ENCODE data around the gene COL23A1.

COL23A1 gene

GRCh38 chr5:178590141-178590923 is at the start of gene COL23A1:
COL23A1 (minus strand) TSS chr5:178590393.
- no peak for DNase-seq

GRCh38 chr5:178637356-178638074 is 47.3 kb upstream of the COL23A1 start:
- no peak for DNase-seq

GRCh38 chr5:178632285-178632684 is 42.1 kb upstream of the COL23A1 start:
- DNase-seq: no peak

GRCh38 chr5:178630951-178631350 is 40.8 kb upstream of the COL23A1 start:
- DNase-seq: no peak

- no peak for DNase-seq
Observed at GRCh38 chr5:178630475-178630930, 40.3 kb upstream of the COL23A1 start.

GRCh38 chr5:178627259-178627598 is 37.0 kb upstream of the COL23A1 start:
- no peak for DNase-seq

- peak; percentile 75 to 86 for DNase-seq
Observed at GRCh38 chr5:178626484-178627258, 36.5 kb upstream of the COL23A1 start, which contains the start of gene CLK4. CLK4 (minus strand) TSS chr5:178627050; CDS start chr5:178623416, 3,634 bp downstream.

GRCh38 chr5:178625679-178626483 is 35.7 kb upstream of the COL23A1 start:
- DNase-seq: no peak

GRCh38 chr5:178624631-178625546 is 34.7 kb upstream of the COL23A1 start:
- no peak for DNase-seq

- DNase-seq: no peak
Observed at GRCh38 chr5:178622679-178623247, 32.6 kb upstream of the COL23A1 start.

- DNase-seq: no peak
Observed at GRCh38 chr5:178619390-178619789, 29.2 kb upstream of the COL23A1 start.

- DNase-seq: no peak
Observed at GRCh38 chr5:178612299-178612698, 22.1 kb upstream of the COL23A1 start.

- no peak for DNase-seq
Observed at GRCh38 chr5:178606269-178606668, 16.1 kb upstream of the COL23A1 start.

GRCh38 chr5:178605788-178606187 is 15.6 kb upstream of the COL23A1 start:
- no peak for DNase-seq

GRCh38 chr5:178602752-178603151 is 12.6 kb upstream of the COL23A1 start:
- no peak for DNase-seq

GRCh38 chr5:178595750-178596149 is 5.6 kb upstream of the COL23A1 start:
- no peak for DNase-seq

GRCh38 chr5:178595150-178595549 is 5.0 kb upstream of the COL23A1 start:
- no peak for DNase-seq

- DNase-seq: no peak
Observed at GRCh38 chr5:178590924-178591423, 781 bp upstream of the COL23A1 start.

- peak in 1 of 2 experiments; percentile 1 for DNase-seq
Observed at GRCh38 chr5:178589180-178590140, 733 bp downstream of the COL23A1 start.

GRCh38 chr5:178588769-178589168 is 1.4 kb downstream of the COL23A1 start:
- DNase-seq: no peak
